H1 (cell line): ENCODE results near the gene CHAT. TPM values are rescaled to one million over a fixed set of nuclear protein-coding genes. Genes with fewer than 3 reads are reported as not detected.

ENCODE experiments used
- CTCF ChIA-PET: fragments of 300-600 bp; sonication (Branson Sonifier 250); formaldehyde crosslinking; loops from one replicate; lab custom pipeline; 2021; ENCODE audit not compliant: partially characterized antibody; lab: Charles Lee
- POLR2A ChIA-PET: fragments of 300-600 bp; sonication (Branson Sonifier 250); formaldehyde crosslinking; loops from one replicate; lab custom pipeline; 2021; ENCODE audit warnings: inconsistent platforms; ENCODE audit not compliant: partially characterized antibody; lab: Charles Lee
- DNase-seq, 2 experiments: peaks; one replicate each; pipeline versions ENCODE4 v3.0.0 to v3.0.0-alpha.2; 2010 to 2022; ENCODE audit warnings: low spot score in 2 of 2, low read depth in 1 of 2, mixed read lengths in 1 of 2
- FAIRE-seq: peaks from 2 replicates; lab custom pipeline; 2011; peaks lifted over from hg19 to GRCh38; lab: Jason Lieb, UNC
- H2AFZ ChIP-seq: 2 replicates; pipeline ENCODE4 v1.8.1; 2012; ENCODE audit warnings: low read length, inconsistent platforms
- H2AK5ac ChIP-seq: 2 replicates; pipeline ENCODE4 v1.6.1; 2013; ENCODE audit warnings: low read depth, low read length
- H2BK120ac ChIP-seq: replicated peaks from 2 replicates; pipeline ENCODE3; 2013; ENCODE audit warnings: low read depth, low read length, inconsistent platforms
- H2BK12ac ChIP-seq: 2 replicates; pipeline ENCODE4 v1.6.1; 2013; ENCODE audit warnings: low read depth, low read length
- H2BK15ac ChIP-seq: 2 replicates; pipeline ENCODE4 v1.6.1; 2013; ENCODE audit warnings: low read length
- H2BK20ac ChIP-seq: 2 replicates; pipeline ENCODE4 v1.6.1; 2013; ENCODE audit warnings: low read length
- H2BK5ac ChIP-seq: 2 replicates; pipeline ENCODE4 v1.6.1; 2013; ENCODE audit warnings: low read depth, low read length
- H3K14ac ChIP-seq: 2 replicates; pipeline ENCODE4 v1.6.1; 2013; ENCODE audit warnings: inconsistent platforms; ENCODE audit not compliant: insufficient read length
- H3K18ac ChIP-seq: 2 replicates; pipeline ENCODE4 v1.6.1; 2013; ENCODE audit warnings: low read length; ENCODE audit errors: extremely low read depth
- H3K23ac ChIP-seq: 2 replicates; pipeline ENCODE4 v1.6.1; 2013; ENCODE audit warnings: inconsistent platforms; ENCODE audit not compliant: insufficient read length
- H3K23me2 ChIP-seq: 2 replicates; pipeline ENCODE4 v1.6.1; 2013; ENCODE audit warnings: low read depth, low read length
- H3K27ac ChIP-seq: 2 replicates; pipeline ENCODE4 v1.6.1; 2011; ENCODE audit warnings: low read depth, low read length, inconsistent platforms
- H3K27me3 ChIP-seq, 4 experiments: replicated peaks in 1 of 4; 1 replicate in 1 of 4; 2 replicates in 3 of 4; pipeline versions ENCODE4 v1.6.1 to v1.8.1; 2011 to 2013; ENCODE audit warnings: low read length in 3 of 4, mild to moderate bottlenecking in 3 of 4, inconsistent platforms in 2 of 4, mixed read lengths in 2 of 4, moderate library complexity in 1 of 4; ENCODE audit not compliant: control insufficient read depth in 3 of 4, insufficient read depth in 3 of 4; ENCODE audit errors: extremely low read depth in 1 of 4
- H3K36me3 ChIP-seq, 4 experiments: 2 replicates each; pipeline versions ENCODE4 v1.6.1 to v1.8.1; 2011 to 2013; ENCODE audit warnings: mild to moderate bottlenecking in 4 of 4, low read length in 3 of 4, moderate library complexity in 2 of 4, control low read depth in 1 of 4, inconsistent platforms in 1 of 4; ENCODE audit not compliant: insufficient read depth in 4 of 4, control insufficient read depth in 2 of 4
- H3K4ac ChIP-seq: replicated peaks from 2 replicates; pipeline ENCODE3; 2013; ENCODE audit warnings: low read length, low read depth, mixed read lengths, inconsistent platforms; ENCODE audit not compliant: insufficient read length
- H3K4me1 ChIP-seq, 4 experiments: replicated peaks in 1 of 4; 1 replicate in 1 of 4; 2 replicates in 3 of 4; pipeline versions ENCODE4 v1.6.1 to v1.8.1; 2011 to 2013; ENCODE audit warnings: low read length in 3 of 4, inconsistent platforms in 2 of 4, mixed read lengths in 1 of 4; ENCODE audit not compliant: insufficient read depth in 4 of 4, control insufficient read depth in 3 of 4
- H3K4me2 ChIP-seq, 2 experiments: 2 replicates each; pipeline versions ENCODE4 v1.6.1 to v1.8.1; 2011 to 2013; ENCODE audit warnings: low read depth in 2 of 2, low read length in 2 of 2, control low read depth in 1 of 2, inconsistent platforms in 1 of 2, mild to moderate bottlenecking in 1 of 2; ENCODE audit not compliant: insufficient read depth in 1 of 2
- H3K4me3 ChIP-seq, 4 experiments: fragments of 200-600, 300-600 bp in 1 of 4; sonication (generic), shearing (Covaris generic), sonication (Bioruptor Twin) in 1 of 4; 2 replicates each; pipeline versions ENCODE4 v1.5.1 to v1.8.1; 2011 to 2016; ENCODE audit warnings: low read length in 4 of 4, low read depth in 3 of 4, control low read depth in 2 of 4, inconsistent platforms in 2 of 4, mild to moderate bottlenecking in 2 of 4, mixed read lengths in 1 of 4, moderate library complexity in 1 of 4; ENCODE audit not compliant: insufficient read depth in 2 of 4; ENCODE audit errors: extremely low read depth in 1 of 4
- H3K56ac ChIP-seq: replicated peaks from 2 replicates; pipeline ENCODE3; 2013; ENCODE audit warnings: low read depth, mild to moderate bottlenecking, mixed read lengths, low read length, inconsistent platforms; ENCODE audit not compliant: insufficient read length
- H3K79me1 ChIP-seq: 2 replicates; pipeline ENCODE4 v1.6.1; 2013; ENCODE audit warnings: low read depth, low read length, control low read depth
- H3K79me2 ChIP-seq, 2 experiments: 2 replicates each; pipeline versions ENCODE4 v1.6.1 to v1.8.1; 2012 to 2013; ENCODE audit warnings: low read length in 2 of 2, mild to moderate bottlenecking in 2 of 2, inconsistent platforms in 1 of 2; ENCODE audit not compliant: insufficient read depth in 2 of 2, control insufficient read depth in 1 of 2
- H3K9ac ChIP-seq, 4 experiments: replicated peaks in 1 of 4; 1 replicate in 1 of 4; 2 replicates in 3 of 4; pipeline versions ENCODE4 v1.6.1 to v1.8.1; 2011 to 2013; ENCODE audit warnings: low read depth in 3 of 4, low read length in 3 of 4, control low read depth in 2 of 4, mild to moderate bottlenecking in 2 of 4, moderate library complexity in 2 of 4, inconsistent platforms in 1 of 4; ENCODE audit errors: extremely low read depth in 1 of 4
- H3K9me3 ChIP-seq, 2 experiments: 2 replicates each; pipeline versions ENCODE4 v1.6.1 to v1.8.1; 2012 to 2013; ENCODE audit warnings: mild to moderate bottlenecking in 2 of 2, moderate library complexity in 2 of 2, control low read depth in 1 of 2, inconsistent platforms in 1 of 2, low read depth in 1 of 2, low read length in 1 of 2, mixed read lengths in 1 of 2; ENCODE audit not compliant: insufficient read depth in 2 of 2
- H4K20me1 ChIP-seq, 2 experiments: replicated peaks in 1 of 2; 2 replicates each; pipeline versions ENCODE3 to v1.8.1; 2011 to 2013; ENCODE audit warnings: inconsistent platforms in 2 of 2, low read length in 2 of 2, mild to moderate bottlenecking in 1 of 2; ENCODE audit not compliant: insufficient read depth in 2 of 2, control insufficient read depth in 1 of 2
- H4K5ac ChIP-seq: 2 replicates; pipeline ENCODE4 v1.6.1; 2013; ENCODE audit warnings: low read length, low read depth, mixed read lengths, inconsistent platforms; ENCODE audit not compliant: insufficient read length
- H4K8ac ChIP-seq: 2 replicates; pipeline ENCODE4 v1.8.0; 2013; ENCODE audit warnings: mild to moderate bottlenecking, moderate library complexity, low read length, inconsistent platforms; ENCODE audit not compliant: insufficient read depth; ENCODE audit errors: extremely low read depth
- H4K91ac ChIP-seq: replicated peaks from 2 replicates; pipeline ENCODE3; 2013; ENCODE audit warnings: low read length, mixed read lengths, inconsistent platforms; ENCODE audit not compliant: insufficient read length
- CREB1 ChIP-seq: IDR thresholded peaks from 2 replicates; pipeline ENCODE4 v1.6.1; 2012; ENCODE audit warnings: inconsistent platforms
- SIX5 ChIP-seq: IDR thresholded peaks from 2 replicates; pipeline ENCODE4 v1.6.1; 2011; ENCODE audit warnings: mild to moderate bottlenecking, low read depth, low read length
- TCF12 ChIP-seq: IDR thresholded peaks from 2 replicates; pipeline ENCODE4 v1.6.1; 2011; ENCODE audit warnings: low read depth, mild to moderate bottlenecking, low read length
- YY1 ChIP-seq: IDR thresholded peaks from 2 replicates; pipeline ENCODE4 v1.6.1; 2011; ENCODE audit warnings: low read depth, mild to moderate bottlenecking, low read length
- polyA plus RNA-seq, 7 experiments: library from polyadenylated mRNA; depleted of rRNA in 3 of 7; stranded (reverse) in 5 of 7; unstranded in 2 of 7; fragments of >200 nt in 5 of 7; fragments of 200-250 nt in 2 of 7; gene quantifications; 1 replicate in 5 of 7; 2 replicates in 1 of 7; 4 replicates in 1 of 7; pipeline versions ENCODE4 v1.2.1 to v1.2.3, GENCODE V29; 2011 to 2013; ENCODE audit warnings: missing spikeins in 2 of 7, mixed read lengths in 2 of 7
- total RNA-seq: library from RNA; stranded (reverse); fragmentation: NEBNext Ultra II Directional; extraction: Animal tissue kit (Norgen Biotek cat#: 25700); gene quantifications from 2 replicates; pipeline ENCODE4 v1.2.1, GENCODE V29; 2021

The CHAT gene
- total and polyA plus RNA-seq, 2 of the 8 experiments (the other 6 are each of a cell fraction or from before 2014, with no cell fraction given) = not detected

DNA sequence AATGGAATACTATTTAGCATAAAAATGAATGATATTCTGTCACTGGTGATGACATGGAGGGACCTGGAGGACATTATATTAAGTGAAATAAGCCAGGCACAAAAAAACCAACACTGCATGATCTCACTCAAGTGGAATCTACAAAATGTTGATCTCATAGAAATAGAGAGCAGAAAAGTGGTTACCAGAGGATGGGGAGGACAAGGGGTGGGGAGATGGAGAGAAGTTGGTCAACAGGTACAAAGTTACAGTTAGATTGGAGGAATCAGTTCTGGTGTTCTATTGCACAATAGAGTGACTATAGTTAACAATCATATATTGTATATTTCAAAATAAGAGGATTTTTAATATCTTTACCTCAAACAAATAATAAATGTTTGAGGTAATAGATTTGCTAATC is 28.4 kb upstream of the CHAT start:
- CTCF ChIA-PET = no interaction called here
- no peak overlapping the region for H2BK15ac ChIP-seq
- H3K9ac ChIP-seq = no peak overlapping the region
- no peak overlapping the region for H3K27ac ChIP-seq
- no peak overlapping the region for H4K8ac ChIP-seq
- H3K56ac ChIP-seq = no peak overlapping the region
- FAIRE-seq = no peak
- no peak overlapping the region for H2AFZ ChIP-seq
- H3K4me3 ChIP-seq = no peak overlapping the region
- no peak overlapping the region for H3K4me2 ChIP-seq
- no peak overlapping the region for H4K91ac ChIP-seq
- H3K9me3 ChIP-seq = no peaks in the 10 kb centered on the region
- H4K5ac ChIP-seq = no peak overlapping the region
- H3K23ac ChIP-seq = no peak overlapping the region
- H3K23me2 ChIP-seq = no peaks in the 10 kb centered on the region
- H3K27me3 ChIP-seq = no peaks in the 10 kb centered on the region
- no peaks in the 10 kb centered on the region for H3K36me3 ChIP-seq
- POLR2A ChIA-PET = no interaction called here
- no peak for DNase-seq
- H4K20me1 ChIP-seq = no peaks in the 10 kb centered on the region
- no peak for TF ChIP-seq CREB1
- no peak for TF ChIP-seq SIX5
- no peak for TF ChIP-seq TCF12
- no peak for TF ChIP-seq YY1
- no peak overlapping the region for H2BK5ac ChIP-seq
- no peak overlapping the region for H3K4ac ChIP-seq
- no peak overlapping the region for H3K18ac ChIP-seq
- no peaks in the 10 kb centered on the region for H3K79me1 ChIP-seq
- no peak overlapping the region for H2BK12ac ChIP-seq
- no peak overlapping the region for H2BK120ac ChIP-seq
- no peaks in the 10 kb centered on the region for H3K4me1 ChIP-seq
- H2BK20ac ChIP-seq = no peak overlapping the region
- H2AK5ac ChIP-seq = no peak overlapping the region
- H3K14ac ChIP-seq = no peak overlapping the region
- H3K79me2 ChIP-seq = no peaks in the 10 kb centered on the region
